ENCODE results near the gene RAB35. TPM values are rescaled to one million over a fixed set of nuclear protein-coding genes. Genes with fewer than 3 reads are reported as not detected.

The RAB35 gene
- total RNA-seq, 2 donors from 2014 or later: 66.2 to 78.9 TPM

DNA sequence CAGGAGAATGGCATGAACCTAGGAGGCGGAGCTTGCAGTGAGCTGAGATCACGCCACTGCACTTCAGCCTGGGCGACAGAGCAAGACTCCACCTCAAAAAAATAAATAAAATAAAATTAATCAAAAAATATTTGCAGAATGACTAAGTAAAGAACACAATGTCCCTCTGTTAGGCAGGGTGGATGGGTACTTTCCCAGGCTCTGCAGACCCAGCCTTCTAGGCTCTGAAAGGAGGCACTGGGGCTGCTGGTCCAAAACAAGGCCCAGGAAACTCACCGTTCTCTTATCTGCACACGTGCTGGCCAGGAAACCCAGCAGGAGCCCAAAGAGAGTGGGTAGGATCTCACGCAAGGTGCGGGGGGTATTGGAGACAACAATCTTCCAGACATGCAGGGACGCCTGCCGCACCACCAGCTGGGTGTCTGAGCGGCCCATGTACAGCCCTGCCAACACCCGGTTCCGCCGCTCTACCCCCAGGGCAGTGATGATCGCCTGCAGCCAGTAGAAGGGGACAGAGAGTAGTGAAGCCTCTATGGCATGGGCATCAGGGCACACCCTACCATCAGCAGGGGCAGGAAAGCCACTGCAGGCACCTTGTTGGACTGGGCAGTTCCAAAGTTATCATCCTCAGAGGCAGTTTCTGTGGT, 25.8 kb upstream of the RAB35 start:
- Mint-ChIP-seq H3K4me1 (ENCODE audit: low read depth) (no peaks in the 10 kb centered on the region), H3K27me3 (ENCODE audit: low read depth) (no peaks in the 10 kb centered on the region), H3K36me3 (ENCODE audit: insufficient read depth in 2 of 2) (peaks cover 16 to 38% of the 10 kb centered on the region in 2 donors), H3K4me3 (no peak overlapping the region), H3K27ac (no peak overlapping the region), H3K9me3 (no peaks in the 10 kb centered on the region)
- DNase-seq (no peak), ATAC-seq (replicated peaks in 1 of 2) (no peak)

DNA sequence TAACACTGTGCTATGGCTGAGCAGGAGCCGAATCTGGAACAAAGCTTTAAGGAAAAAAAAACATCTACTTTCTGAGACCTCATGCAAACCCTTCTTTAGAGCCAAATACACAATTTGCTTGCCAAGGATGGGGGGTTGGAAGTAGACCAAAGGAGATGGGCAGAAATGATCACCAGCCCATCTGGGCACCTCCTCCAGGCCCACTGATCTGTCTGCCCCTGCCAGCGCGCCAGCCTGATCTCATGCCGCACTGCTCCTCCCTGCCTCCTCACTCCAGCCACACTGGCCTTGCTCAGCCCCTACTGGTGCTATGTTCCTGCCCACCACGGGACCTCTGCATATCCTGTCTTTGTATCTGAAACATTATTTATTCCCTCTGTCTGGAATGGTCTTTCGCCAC, 24.8 kb upstream of the RAB35 start:
- no peak for ATAC-seq (replicated peaks in 1 of 2)
- H3K27ac Mint-ChIP-seq: no peak overlapping the region
- no peaks in the 10 kb centered on the region for H3K27me3 Mint-ChIP-seq (ENCODE audit: low read depth)
- DNase-seq: no peak
- no peak overlapping the region for H3K4me3 Mint-ChIP-seq
- no peaks in the 10 kb centered on the region for H3K4me1 Mint-ChIP-seq (ENCODE audit: low read depth)
- H3K9me3 Mint-ChIP-seq: no peaks in the 10 kb centered on the region
- H3K36me3 Mint-ChIP-seq (ENCODE audit: insufficient read depth in 2 of 2): peaks cover 13 to 36% of the 10 kb centered on the region in 2 donors

DNA sequence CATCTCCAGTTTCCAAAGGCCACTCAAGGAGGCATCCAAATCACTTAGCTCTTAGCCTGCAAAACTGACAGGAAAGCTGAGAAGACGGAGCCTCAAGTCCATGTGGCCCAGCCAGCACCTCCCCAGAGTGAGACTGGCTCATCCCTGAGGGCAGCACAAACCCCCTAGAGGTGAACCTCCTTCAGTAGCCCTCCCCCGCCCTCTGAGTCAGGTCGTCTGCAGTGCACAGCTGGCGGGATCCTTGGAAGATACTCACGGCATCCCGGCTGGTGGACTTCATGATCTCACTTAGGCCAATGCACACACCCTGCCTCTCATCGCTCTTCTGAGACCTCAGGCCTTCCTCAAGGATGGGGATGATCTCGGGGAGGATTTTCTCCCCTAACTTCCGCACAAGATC, 24.1 kb upstream of the RAB35 start:
- Mint-ChIP-seq H3K27me3 (ENCODE audit: low read depth) (no peaks in the 10 kb centered on the region), H3K4me1 (ENCODE audit: low read depth) (no peaks in the 10 kb centered on the region), H3K36me3 (ENCODE audit: insufficient read depth in 2 of 2) (peaks cover 13 to 37% of the 10 kb centered on the region in 2 donors), H3K27ac (no peak overlapping the region), H3K4me3 (no peak overlapping the region), H3K9me3 (no peaks in the 10 kb centered on the region)
- DNase-seq: no peak
- no peak for ATAC-seq (replicated peaks in 1 of 2)

DNA sequence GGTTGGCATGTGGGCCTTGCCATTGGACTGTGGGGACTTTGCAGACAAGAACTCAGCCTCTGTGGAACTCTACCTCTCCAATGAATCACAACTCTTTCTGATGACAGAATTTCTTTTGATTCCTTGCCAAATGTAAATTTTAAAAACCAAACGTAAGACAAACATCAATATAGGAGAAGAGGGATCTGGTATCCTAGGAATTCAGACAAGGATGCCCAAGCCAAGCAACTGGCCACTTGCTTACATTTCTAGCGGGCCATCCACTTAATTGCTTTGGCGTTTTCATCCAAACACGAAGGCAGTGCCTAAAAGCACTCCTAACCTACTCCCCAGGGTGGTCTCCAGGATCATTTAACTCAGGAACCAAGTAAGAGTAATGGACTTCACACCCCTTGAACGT, 23.4 kb upstream of the RAB35 start:
- no peaks in the 10 kb centered on the region for H3K9me3 Mint-ChIP-seq
- H3K27ac Mint-ChIP-seq: no peak overlapping the region
- H3K4me1 Mint-ChIP-seq (ENCODE audit: low read depth): no peaks in the 10 kb centered on the region
- DNase-seq: no peak
- no peak overlapping the region for H3K4me3 Mint-ChIP-seq
- H3K27me3 Mint-ChIP-seq (ENCODE audit: low read depth): no peaks in the 10 kb centered on the region
- peaks cover 13 to 37% of the 10 kb centered on the region in 2 donors for H3K36me3 Mint-ChIP-seq (ENCODE audit: insufficient read depth in 2 of 2)
- no peak for ATAC-seq (replicated peaks in 1 of 2)

DNA sequence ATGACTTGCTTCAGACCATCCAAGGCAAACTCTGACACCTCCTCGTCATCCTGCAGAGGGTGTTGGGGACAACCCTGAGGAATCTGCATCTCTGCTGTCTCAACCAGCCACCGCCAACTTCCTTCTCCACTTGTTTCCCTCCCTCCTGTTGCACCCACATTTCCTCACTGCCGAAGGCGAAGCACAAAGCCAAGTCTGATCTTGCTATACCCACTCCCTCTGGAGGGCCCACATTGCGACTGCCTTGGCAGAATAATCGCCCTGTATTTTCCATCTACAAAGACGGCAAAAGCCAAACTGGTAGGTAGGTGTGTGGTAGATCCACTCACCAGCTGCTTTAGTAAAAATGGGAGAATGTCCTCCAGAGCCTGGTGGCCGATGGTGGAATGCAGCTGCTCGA, 21.8 kb upstream of the RAB35 start:
- DNase-seq: no peak
- H3K27me3 Mint-ChIP-seq (ENCODE audit: low read depth): no peaks in the 10 kb centered on the region
- no peaks in the 10 kb centered on the region for H3K4me1 Mint-ChIP-seq (ENCODE audit: low read depth)
- peaks cover 11 to 32% of the 10 kb centered on the region in 2 donors for H3K36me3 Mint-ChIP-seq (ENCODE audit: insufficient read depth in 2 of 2)
- H3K9me3 Mint-ChIP-seq: no peaks in the 10 kb centered on the region
- no peak for ATAC-seq (replicated peaks in 1 of 2)
- H3K4me3 Mint-ChIP-seq: no peak overlapping the region
- no peak overlapping the region for H3K27ac Mint-ChIP-seq

DNA sequence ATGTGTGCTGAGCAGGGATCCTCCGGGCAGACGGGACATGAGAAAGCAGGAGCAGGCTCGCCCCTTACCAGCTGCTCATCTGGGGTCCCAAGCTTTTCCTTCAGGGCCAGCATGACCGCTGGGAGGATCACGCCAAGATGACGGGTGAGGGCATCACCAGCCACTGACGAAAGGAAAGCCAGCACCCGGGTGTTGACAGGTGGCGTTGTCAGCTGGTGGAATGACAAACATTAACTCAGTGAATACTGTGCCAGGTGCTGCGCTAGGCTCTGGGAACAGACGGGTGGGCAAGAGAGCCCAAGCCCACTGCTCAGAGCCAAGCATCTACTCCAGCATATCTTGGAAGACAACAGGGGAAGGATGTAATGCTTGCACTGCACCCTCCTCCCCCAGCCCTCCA, 21.3 kb upstream of the RAB35 start:
- H3K36me3 Mint-ChIP-seq (ENCODE audit: insufficient read depth in 2 of 2): peaks cover 11 to 32% of the 10 kb centered on the region in 2 donors
- H3K9me3 Mint-ChIP-seq: no peaks in the 10 kb centered on the region
- ATAC-seq (replicated peaks in 1 of 2) (no peak), DNase-seq (no peak)
- no peaks in the 10 kb centered on the region for H3K27me3 Mint-ChIP-seq (ENCODE audit: low read depth)
- no peak overlapping the region for H3K4me3 Mint-ChIP-seq
- H3K27ac Mint-ChIP-seq: no peak overlapping the region
- H3K4me1 Mint-ChIP-seq (ENCODE audit: low read depth): no peaks in the 10 kb centered on the region

DNA sequence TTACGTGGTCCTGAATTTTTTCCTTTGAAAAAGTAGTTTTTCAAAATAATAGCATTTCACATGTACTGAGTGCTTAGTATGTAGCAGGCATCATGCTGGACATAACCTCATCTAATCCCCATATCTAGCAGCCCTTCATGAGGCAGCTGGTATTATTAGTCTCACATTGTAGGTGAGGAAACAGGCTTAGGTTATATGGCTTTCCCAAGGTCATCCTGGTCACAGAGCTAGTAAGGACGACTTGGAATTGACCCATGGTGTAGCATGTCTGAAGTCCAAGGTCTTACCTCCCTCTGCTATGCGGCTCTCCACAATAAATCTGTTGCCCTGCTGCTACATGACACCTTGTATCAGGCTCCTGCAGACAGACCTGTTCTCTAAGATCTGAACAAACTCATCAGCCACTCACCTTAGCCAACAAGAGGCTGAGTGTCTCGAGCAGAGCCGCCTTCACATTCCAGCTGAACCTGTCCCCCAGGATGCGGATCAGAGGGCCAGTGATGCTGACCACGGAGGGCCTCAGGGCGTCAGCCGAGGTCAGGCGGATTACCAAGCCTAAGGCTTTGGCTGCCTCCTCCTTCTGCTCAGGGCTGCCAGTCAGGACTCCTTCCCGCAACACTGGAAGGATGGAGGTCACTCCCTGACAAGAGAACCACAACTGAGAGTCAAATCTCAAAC, 19.7 kb upstream of the RAB35 start:
- no peaks in the 10 kb centered on the region for H3K9me3 Mint-ChIP-seq
- no peaks in the 10 kb centered on the region for H3K4me1 Mint-ChIP-seq (ENCODE audit: low read depth)
- peaks cover 6 to 25% of the 10 kb centered on the region in 2 donors for H3K36me3 Mint-ChIP-seq (ENCODE audit: insufficient read depth in 2 of 2)
- ATAC-seq (replicated peaks in 1 of 2) (no peak), DNase-seq (no peak)
- no peak overlapping the region for H3K27ac Mint-ChIP-seq
- no peaks in the 10 kb centered on the region for H3K27me3 Mint-ChIP-seq (ENCODE audit: low read depth)
- no peak overlapping the region for H3K4me3 Mint-ChIP-seq

DNA sequence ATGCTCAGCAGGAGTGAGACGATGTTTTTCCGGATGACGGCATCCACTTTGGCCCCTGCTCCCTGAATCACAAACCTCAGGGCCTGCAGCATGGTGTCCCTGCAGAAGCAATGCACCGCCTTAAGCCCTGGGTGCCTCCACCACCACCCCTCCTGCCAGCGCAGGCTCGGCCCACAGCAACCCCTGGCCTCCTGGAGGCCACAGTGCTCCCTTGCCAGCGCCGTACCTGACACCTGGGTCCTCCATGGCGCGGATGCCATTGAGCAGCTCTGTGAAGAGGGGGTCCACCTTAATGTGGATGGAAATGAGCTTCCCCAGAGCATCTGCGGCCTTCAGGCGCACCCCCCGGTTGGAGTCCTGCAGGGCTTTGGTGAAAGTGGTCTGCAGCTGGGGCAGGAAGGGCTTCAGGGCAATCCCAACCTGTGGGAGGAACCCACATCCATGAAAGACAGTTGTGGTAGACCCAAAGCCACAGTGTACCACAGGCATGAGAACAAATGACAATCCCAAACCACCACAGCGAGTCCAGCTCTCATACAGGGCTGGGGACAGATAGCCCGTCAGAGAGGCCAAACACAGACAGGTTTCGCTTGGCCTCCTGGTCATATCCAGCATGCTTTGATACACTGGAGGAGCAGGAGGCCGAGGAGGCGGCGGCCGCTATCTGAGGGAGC, 17.9 kb upstream of the RAB35 start:
- peaks cover 0 to 20% of the 10 kb centered on the region in 2 donors for H3K36me3 Mint-ChIP-seq (ENCODE audit: insufficient read depth in 2 of 2)
- DNase-seq (no peak), ATAC-seq (replicated peaks in 1 of 2) (no peak)
- no peak overlapping the region for H3K27ac Mint-ChIP-seq
- H3K4me3 Mint-ChIP-seq: no peak overlapping the region
- no peaks in the 10 kb centered on the region for H3K4me1 Mint-ChIP-seq (ENCODE audit: low read depth)
- H3K27me3 Mint-ChIP-seq (ENCODE audit: low read depth): no peaks in the 10 kb centered on the region
- H3K9me3 Mint-ChIP-seq: no peaks in the 10 kb centered on the region

DNA sequence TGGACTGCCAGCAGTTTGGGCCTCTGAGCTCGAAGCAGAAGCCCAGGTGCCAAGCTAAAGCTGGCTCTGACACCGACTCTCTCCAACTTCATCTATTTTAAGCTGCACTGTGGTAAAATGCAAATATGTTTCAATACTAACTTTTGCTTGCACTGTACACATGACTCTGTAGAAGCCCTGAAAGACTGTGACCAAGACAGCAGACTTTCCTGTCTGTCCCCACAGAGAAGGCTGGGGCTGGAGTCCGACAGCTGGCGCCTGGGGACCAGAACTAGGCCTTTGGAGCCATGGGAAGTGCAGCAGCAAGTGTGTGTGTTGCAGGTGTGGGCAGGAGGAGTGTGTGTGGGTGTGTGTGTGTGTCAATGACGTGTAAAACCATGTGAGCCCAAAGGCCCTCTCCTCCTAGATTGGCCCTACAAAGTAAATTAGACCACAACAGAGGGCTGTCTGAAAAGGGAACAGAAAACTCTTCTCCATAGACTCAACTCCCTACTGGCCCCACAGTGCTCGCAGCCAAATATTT, 16.4 kb upstream of the RAB35 start:
- Mint-ChIP-seq H3K27ac (peak overlapping the region; percentile 43), H3K9me3 (no peaks in the 10 kb centered on the region), H3K4me1 (ENCODE audit: low read depth) (peaks cover 10% of the 10 kb centered on the region), H3K36me3 (ENCODE audit: insufficient read depth in 2 of 2) (peaks cover 0 to 22% of the 10 kb centered on the region in 2 donors), H3K27me3 (ENCODE audit: low read depth) (no peaks in the 10 kb centered on the region), H3K4me3 (no peak overlapping the region)
- ATAC-seq (replicated peaks in 1 of 2): no peak
- no peak for DNase-seq

DNA sequence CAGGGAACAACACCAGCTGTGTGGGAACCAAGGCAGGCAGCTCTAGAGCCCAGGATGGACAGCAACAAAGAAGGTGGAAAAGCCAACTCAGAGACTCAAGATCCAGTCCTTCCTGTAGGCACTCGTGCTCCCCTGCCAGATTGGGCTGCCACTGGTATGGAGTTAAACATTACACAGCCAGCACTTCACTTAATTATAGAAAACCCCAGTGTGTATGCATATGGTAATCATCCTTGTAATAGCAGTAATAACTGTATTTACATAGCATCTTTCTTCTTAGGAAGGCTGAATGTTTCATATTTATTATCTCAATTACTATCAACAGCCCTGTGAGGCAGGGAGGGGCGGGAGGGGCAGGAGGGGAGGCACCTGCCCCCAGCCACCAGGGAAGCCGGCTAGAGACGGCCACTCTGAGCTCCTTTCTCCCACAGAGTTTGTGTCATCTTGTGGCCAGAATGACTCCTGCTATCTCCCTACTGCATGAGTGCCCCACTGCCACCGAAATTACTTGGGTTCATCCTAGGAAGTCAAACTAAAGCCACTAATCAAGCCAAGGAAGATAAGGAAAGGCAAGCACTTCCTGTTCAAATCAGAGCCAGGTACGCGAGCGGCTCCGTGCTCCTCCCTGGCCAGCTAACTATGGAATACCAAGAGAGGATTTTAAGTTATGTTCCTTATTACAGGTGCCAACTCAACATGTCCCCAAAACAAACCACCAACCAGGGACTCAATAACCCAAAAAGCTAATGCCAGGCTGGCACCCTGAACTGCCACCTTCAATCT, 15.7 kb upstream of the RAB35 start:
- Mint-ChIP-seq H3K9me3 (no peaks in the 10 kb centered on the region), H3K36me3 (ENCODE audit: insufficient read depth in 2 of 2) (peaks cover 0 to 27% of the 10 kb centered on the region in 2 donors), H3K4me1 (ENCODE audit: low read depth) (peaks cover 17% of the 10 kb centered on the region), H3K27me3 (ENCODE audit: low read depth) (no peaks in the 10 kb centered on the region), H3K4me3 (no peak overlapping the region), H3K27ac (no peak overlapping the region)
- DNase-seq (no peak), ATAC-seq (replicated peaks in 1 of 2) (no peak)

DNA sequence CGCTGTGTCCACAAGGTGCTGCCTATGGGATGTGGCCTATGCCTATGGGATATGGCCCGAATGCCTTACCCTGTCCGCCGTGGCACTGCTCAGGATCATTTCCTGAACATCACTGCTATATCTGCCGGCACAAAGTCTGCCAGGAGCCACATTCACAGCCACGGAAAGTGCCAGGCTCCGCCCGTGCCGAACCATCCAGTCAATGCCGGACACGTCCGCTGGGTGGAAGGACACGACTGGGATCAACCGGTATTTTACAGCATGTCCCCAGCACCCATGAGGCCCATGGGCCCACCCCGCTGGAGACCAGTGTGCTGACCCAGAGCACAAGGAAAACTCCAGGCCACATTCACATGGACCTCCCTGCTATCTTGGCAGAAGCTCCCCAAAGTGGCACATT, 14.6 kb upstream of the RAB35 start:
- Mint-ChIP-seq H3K4me1 (ENCODE audit: low read depth) (peaks cover 28% of the 10 kb centered on the region), H3K36me3 (ENCODE audit: insufficient read depth in 2 of 2) (peaks cover 0 to 26% of the 10 kb centered on the region in 2 donors), H3K4me3 (no peak overlapping the region), H3K9me3 (no peaks in the 10 kb centered on the region), H3K27ac (no peak overlapping the region), H3K27me3 (ENCODE audit: low read depth) (no peaks in the 10 kb centered on the region)
- DNase-seq (no peak), ATAC-seq (replicated peaks in 1 of 2) (no peak)

DNA sequence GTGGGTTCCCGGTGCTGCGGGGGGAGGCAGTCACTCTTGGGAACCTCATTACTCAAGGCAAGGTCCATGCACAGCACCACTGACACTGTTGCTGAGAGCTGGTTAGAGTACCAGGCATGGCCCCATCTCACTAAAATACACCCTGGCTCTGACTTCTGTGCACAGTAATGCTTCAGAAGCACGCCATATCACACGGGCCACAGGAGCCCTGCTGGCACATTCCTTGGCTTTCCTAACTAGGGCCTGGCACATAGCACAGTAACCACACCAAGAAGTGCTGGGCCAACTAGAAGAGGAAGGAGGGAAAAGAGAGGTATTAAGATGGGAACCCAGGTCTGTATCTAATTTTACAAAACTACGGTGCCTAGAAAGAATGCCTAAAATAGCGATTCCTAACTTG, 13.5 kb upstream of the RAB35 start:
- Mint-ChIP-seq H3K4me1 (ENCODE audit: low read depth) (peaks cover 37% of the 10 kb centered on the region), H3K36me3 (ENCODE audit: insufficient read depth in 2 of 2) (peaks cover 0 to 26% of the 10 kb centered on the region in 2 donors), H3K27me3 (ENCODE audit: low read depth) (no peaks in the 10 kb centered on the region), H3K4me3 (no peak overlapping the region), H3K9me3 (no peaks in the 10 kb centered on the region), H3K27ac (no peak overlapping the region)
- DNase-seq (no peak), ATAC-seq (replicated peaks in 1 of 2) (no peak)

DNA sequence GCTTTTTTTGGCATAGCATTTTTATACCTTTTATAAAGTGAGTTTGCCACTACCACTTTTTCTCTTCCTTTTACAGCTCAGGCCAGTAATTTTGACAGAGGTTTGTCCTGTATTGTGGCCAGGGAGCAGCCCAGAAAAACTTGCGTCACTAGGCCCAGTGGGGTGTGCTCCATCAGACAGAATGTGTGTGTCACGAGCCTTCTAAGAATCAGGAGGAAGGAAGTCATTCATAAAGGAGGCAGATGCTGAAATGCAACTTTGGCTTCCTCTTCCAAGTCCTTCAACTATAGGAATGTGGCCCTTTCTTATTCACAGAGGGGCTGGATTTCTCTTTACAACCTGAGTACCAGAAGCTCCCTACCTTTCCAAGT, 10.1 kb upstream of the RAB35 start:
- no peak for DNase-seq
- ATAC-seq (replicated peaks in 1 of 2): peak; percentile 3 to 29
- Mint-ChIP-seq H3K4me3 (peak overlapping the region in 1 of 2 donors; percentile 36), H3K4me1 (ENCODE audit: low read depth) (peaks cover 71% of the 10 kb centered on the region), H3K36me3 (ENCODE audit: insufficient read depth in 2 of 2) (peaks cover 0 to 22% of the 10 kb centered on the region in 2 donors), H3K27me3 (ENCODE audit: low read depth) (no peaks in the 10 kb centered on the region), H3K9me3 (no peaks in the 10 kb centered on the region), H3K27ac (peak overlapping the region; percentile 70)

All from activated T-cell treated with anti-CD3 and anti-CD28 coated beads, Interleukin-2, amount 50 U/mL, for 72 hours (primary cell).